Stimulated activated CD4-positive, alpha-beta T cell treated with anti-CD3 and anti-CD28 coated beads, Interleukin-12 subunit alpha, Interleukin-12 subunit beta, amount 100 ng/mL, for 4 hours (primary cell): Measurements from ENCODE around the gene ITPK1.

Experiments
- DNase-seq: peaks from one replicate; pipeline ENCODE4 v3.0.0-alpha.2; 2020

Gene ITPK1

DNA sequence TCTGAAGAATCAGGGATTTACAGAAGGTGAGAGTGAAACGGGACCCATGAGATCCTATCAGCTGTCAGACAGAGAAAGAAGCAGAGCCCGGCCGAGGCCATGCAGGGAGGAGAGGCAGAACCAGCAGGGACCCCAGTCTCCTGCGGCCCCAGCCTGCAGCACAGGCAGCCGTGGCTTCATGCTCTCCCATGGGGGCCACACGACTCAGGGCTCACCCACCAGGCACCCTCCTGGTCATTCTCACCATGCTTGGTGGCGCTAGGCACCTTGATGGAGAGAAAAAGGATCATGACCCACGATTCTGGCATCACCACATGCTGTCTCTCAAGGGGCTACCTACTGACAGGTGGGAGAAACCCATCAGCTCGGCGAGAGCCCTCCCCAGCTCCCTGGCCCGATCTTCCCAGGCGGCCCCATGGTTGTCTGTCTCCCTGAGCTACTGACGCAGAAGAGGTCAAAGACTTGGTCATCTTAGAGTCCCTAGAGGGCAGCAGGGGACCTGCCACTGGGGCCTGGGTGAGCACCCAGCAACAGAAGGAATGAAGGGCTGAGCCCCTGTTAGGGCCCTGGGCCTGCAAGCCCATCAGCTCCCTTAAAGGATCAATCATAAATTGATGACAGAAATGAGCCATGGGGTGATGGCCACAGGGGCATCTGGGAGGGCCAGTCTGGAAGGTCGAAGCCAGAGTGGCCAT, 58.0 kb downstream of the ITPK1 start:
- no peak for DNase-seq

- no peak for DNase-seq
Measured at GRCh38 chr14:93056840-93057585, 58.7 kb downstream of the ITPK1 start.

DNA sequence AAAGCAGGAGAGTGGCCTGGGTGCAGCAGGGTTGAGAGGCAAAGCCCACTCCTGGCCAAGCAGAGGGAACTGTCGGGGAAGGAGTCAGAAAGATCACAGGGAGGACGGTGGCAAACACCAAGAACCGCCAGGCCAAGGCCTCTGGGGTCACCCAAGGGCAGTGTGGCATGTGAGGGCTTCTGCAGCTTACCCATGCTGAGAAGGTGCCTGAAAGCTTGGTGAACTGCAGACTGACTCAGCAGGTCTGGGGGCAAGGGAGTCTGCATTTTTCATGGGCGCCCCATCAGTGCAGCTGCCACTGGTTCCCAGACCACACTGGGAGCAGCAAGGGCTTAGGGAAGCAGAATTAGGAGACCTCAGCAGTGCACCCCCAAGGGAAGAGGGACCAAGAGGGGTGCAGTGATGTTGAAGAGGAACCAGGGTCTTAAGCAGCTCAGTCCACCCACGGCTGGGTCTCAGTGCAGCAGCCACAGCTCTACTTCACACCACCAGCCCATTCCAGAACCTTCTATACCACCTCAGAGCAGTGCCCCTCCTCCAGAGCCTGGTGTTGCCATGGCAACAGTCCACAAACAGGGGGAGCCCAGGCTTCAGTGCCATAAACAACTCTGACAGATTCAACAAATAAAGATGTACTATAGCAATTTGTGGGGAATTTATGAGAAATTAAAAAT, 59.4 kb downstream of the ITPK1 start:
- no peak for DNase-seq

- no peak for DNase-seq
Measured at GRCh38 chr14:93055651-93056115, 60.0 kb downstream of the ITPK1 start.

DNA sequence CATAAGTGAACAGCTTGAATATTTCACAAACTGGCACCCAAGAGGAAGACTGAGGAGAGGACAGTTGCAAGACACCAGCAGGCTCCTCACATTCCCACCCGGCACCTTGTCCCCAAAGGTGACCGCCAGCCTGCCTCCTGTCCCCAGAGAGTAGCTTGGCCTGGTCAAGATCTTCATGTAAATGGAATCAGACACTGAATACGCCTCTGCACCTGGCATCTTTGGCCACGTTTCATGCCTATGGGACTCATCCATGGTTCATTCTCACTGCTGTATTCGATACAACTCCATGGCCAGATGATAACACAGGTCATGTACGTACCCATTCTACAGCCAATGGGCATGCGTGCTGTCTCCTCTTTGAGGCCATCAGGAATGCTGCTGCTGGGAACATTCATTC, 60.8 kb downstream of the ITPK1 start:
- no peak for DNase-seq

- no peak for DNase-seq
Measured at GRCh38 chr14:93054006-93054405, 61.7 kb downstream of the ITPK1 start.

DNA sequence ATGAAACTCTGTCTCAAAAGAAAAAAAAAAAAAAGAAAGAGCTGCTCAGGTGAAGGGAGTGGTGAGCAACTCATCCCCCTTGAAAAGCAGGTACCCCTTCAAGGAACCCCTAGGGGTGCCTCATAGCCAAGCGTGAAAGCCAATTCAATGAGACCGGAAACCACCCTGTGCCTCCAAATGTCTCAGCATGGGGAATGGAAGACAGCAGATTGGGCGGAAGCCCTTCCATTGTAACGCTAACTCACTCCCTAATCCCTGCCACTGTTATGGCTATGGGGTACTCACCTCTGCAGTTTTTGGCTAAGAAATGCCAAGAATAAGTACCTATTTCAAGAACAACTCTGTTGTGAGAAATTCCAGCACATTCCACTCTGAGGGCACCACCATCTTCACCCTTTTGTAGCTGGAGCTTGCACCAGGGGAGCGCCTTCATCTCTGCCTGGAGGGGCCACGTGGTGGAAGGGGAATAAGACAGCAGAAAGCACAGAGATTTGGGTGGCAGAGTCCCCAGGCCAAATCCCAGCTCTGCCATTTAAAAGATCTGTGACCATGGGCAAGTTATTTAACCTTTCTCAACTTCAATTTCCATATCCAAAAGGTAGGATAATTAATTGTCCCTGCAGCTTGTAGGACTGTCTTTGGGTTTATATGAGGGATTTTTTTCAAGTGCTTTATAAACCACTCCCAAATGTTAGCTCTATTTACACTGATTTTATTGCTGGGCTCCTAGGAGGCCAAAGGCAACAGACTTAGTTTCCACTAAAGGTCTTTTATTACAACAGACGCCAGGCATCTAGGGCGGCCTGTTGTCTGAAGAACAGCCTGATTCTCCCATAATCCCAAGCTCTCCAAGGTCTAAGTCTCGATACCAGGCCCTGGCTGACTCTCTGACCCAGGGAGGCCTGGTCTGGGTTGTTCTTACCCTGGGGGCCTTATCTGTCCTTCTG, 63.9 kb downstream of the ITPK1 start:
- no peak for DNase-seq

DNA sequence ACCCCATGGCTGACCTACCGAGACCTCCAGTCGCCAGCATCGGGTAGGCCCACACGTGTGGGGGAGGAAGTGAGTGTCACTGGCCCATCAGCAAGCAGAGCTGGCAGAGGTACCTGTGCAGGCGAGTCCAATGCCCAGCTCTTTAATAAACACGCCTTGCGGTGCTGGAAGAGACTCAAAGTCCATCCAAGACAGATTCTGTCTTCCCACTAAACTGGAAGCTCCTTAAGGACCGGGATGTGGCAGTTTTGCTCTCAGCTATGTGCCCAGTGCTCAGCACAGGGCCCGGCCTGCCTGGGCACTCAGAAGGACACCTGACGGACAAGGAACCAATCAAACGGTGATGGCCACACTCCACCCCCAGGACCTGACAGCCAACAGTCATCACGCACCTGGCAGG, 65.0 kb downstream of the ITPK1 start:
- DNase-seq: no peak

GRCh38 chr14:93049867-93050331, 65.8 kb downstream of the ITPK1 start:
- no peak for DNase-seq

DNA sequence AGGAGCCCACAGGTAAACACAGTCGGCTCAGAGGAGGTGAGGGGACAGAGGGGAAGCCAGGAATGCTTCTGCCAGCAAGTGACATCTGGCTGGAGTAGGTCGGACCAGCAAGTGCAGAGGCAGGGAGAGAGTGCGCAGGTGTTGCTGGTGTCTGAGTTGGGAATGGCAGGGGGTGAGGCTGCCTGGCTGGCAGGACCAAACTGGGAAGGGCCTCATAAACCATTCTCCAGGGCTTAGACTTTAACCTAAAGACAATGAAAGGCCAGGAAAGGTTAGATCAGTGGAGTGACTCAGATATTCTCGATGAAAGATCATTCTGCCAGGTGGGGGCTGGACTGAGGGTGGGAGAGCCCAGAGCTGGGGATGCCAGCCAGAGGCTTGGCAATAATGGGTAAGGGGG, 66.4 kb downstream of the ITPK1 start:
- no peak for DNase-seq

DNA sequence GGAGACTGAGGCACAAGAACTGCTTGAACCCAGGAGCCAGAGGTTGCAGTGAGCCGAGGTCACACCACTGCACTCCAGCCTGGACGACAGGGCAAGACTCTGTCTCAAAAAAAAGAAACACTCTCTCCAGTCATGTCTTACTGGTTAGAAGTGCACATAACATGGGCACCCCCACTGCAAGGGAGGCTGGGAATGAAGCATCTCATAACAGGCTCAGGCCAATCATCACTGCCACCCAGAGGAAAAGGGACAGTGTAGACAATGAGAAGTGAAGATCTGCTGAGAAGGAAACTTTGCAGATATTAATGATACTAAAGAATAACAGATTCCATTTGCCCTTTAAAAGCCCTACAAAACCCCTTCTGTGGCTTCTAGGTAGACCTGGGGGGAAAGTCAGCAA, 66.9 kb downstream of the ITPK1 start:
- DNase-seq: no peak

- DNase-seq: no peak
Measured at GRCh38 chr14:93047661-93048060, 68.1 kb downstream of the ITPK1 start.

- DNase-seq: no peak
Measured at GRCh38 chr14:93047157-93047556, 68.6 kb downstream of the ITPK1 start.

DNA sequence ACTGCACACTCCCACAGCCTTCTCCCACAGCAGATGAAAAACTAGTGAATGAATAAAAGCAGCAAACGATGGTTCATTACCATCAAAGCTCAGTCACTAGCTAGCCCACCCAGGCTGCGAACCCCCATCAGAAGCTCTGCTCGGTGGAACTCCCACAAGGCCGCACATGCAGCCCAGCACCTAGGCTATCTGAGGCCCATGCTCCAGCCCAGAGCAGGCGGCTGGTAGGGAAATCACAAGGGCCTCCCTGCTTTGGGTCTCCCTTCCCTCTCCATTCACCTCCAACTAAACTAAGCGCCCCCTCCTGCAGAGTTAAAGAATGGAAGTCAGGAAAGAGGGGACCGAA, 69.0 kb downstream of the ITPK1 start:
- DNase-seq: no peak

GRCh38 chr14:93045965-93046704, 69.6 kb downstream of the ITPK1 start:
- DNase-seq: no peak

- no peak for DNase-seq
Measured at GRCh38 chr14:93045211-93045674, 70.5 kb downstream of the ITPK1 start.

DNA sequence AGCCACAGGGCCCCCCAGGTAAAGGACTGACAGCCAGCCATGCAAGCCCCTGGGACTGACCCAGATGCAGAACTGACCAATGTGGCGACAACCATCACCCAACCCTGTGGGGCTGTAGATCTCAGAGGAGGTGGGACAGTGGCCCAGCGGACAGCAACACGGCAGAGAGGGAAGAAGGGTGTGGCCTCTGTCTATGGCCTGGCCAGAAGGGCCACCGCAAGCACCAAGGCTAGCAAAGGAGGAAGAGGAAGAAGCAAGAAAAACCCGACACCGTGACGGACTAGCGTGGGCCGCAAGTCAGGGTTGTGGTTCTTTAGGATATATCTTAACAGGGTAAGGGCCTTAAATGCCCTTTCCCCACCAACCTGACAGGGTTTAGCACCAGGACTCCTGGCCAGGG, 71.2 kb downstream of the ITPK1 start:
- no peak for DNase-seq

GRCh38 chr14:93044121-93044520, 71.6 kb downstream of the ITPK1 start:
- no peak for DNase-seq

DNA sequence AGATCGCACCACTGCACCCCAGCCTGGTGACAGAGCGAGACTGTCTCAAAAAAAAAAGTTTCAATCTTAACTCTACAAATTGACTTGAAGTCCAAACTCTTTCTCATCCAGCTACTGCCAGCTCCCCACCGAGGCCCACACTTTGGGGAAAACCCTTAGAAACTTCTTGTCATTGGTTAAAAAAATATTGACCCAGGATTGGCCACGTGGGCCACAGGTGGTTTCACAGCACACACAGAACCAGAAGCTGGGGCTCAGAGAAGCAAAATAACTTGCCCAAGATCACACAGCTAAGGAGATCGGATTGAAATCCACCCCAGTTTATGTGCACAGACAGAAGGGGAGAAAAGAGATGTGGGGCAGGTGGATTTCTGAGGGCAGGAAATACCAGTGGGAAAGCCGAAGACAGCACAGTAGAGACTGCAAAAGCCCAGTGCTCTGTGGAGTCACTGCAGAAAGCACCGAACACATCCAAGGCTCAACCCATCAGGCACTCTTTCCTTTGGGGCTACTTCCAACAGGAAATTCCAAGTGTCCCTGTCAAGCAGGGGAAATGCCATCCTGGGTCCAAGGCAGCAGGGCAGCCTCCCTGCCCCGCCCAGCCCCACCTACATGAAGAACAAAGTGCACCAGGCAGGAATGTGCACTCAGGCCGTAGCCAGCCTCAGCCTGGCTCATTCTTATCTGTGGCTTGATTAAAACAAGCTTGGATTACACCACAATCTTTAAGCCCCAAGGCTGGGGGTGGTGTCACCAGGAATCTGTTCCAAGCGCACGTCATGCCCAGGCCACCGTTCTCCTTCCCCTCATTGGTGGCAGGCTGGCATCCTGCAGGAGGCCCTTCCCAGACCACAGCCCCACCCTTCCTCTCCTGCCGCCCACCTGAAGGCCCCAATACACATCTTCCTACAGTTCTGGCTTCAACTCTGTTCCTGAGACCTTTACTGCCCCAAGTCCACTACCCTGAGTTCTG, 72.5 kb downstream of the ITPK1 start:
- no peak for DNase-seq

DNA sequence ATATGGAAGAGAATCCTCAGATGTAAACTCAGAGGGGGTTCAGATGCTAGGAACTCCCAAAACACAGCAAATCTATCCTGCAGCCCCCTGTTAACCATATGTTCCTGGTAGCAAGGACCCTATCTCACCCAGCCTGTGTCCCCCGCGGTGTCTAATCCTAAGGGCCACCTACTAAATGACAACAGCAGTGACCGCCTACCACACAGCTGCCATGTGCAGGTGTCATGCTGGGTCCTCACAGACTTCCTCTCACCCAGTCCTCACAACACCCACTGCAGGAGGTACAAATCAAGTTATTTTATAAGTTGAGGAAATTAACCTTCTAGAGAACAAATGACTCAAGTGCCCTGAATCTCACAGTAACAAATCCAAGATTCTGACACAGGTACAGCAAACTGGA, 73.9 kb downstream of the ITPK1 start:
- DNase-seq: no peak

- DNase-seq: no peak
Measured at GRCh38 chr14:93040982-93041381, 74.7 kb downstream of the ITPK1 start.
